SHP77 treated with DMSO at 0.1 percent for 48 hours (cell line): ENCODE results near the gene POMP.

Source experiments
- DNase-seq: peaks from one replicate; lab custom pipeline; 2025; lab: John Stamatoyannopoulos, UW

The POMP gene

GRCh38 chr13:28658796-28659620 is at the start of gene POMP:
Gene POMP (plus strand): TSS chr13:28659130. CDS start chr13:28659185, 55 bp downstream.
- peak; percentile 59 for DNase-seq

DNA sequence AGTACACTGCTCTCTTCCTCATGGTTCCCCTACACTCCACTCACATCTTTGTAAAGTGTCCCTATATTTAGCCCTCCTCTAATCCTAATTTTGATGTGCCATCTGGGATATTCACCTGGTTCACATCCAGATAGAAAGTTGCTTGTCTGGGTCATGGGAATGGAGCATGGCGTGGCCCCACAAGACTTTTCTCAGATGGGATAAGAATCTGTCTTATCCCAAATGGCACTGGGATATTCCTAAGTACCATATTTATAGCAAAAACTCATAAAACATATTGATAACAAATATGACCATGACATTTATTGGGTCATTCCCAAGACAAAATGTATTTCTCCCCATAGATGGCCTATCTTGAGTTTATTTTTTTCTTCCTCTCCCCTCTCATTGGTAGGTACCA is 49.5 kb upstream of the POMP start:
- DNase-seq, result no peak

GRCh38 chr13:28609926-28610325 is 49.0 kb upstream of the POMP start:
- DNase-seq, result no peak

DNA sequence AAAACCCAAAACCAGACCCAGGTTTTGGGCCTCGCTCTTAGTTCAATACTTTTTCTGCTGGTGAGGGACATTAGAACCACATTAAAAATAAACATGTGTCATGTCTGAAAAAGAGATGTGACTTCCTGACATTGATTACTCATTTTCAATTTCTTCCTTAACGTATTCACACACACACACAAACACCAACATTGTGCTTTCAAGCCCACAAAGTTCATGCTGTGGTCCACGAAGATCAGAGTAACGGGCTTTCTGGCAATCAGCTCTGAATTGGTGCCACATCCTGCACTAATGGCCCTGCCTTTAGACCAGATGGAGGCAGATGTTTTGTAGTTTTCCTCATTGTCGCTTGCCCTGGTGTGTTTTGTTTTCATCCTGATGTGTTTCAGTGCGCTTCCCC is 47.9 kb upstream of the POMP start:
- no peak for DNase-seq

DNA sequence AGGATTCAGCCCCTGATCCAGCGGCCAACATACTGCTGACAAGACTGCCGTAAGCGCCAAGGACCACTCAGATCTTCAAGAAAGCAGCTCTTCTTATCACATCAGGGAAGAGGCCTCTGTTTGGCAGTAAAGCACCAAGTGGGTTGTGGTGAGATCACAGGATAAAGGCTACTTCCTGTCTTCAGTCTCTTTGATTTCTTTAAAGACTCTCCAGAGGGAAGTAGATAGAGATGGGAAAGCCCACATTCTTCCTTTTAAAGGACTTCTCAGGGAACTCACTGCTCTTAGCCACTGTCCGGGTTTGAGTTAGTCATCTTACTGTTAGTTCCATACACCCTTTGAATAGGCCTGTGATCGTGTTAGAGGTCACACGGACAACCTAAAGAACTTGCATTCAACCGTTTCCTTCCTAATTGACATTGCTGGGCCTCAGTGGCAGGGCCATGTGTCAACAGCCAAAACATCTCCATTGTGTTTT is 47.2 kb upstream of the POMP start:
- no peak for DNase-seq

GRCh38 chr13:28613562-28613961 is 45.4 kb upstream of the POMP start:
- DNase-seq, result no peak

- no peak for DNase-seq
Measured at GRCh38 chr13:28615916-28616446, 42.9 kb upstream of the POMP start.

GRCh38 chr13:28618230-28618994 is 40.5 kb upstream of the POMP start:
- no peak for DNase-seq

- no peak for DNase-seq
Measured at GRCh38 chr13:28620011-28620830, 38.7 kb upstream of the POMP start.

DNA sequence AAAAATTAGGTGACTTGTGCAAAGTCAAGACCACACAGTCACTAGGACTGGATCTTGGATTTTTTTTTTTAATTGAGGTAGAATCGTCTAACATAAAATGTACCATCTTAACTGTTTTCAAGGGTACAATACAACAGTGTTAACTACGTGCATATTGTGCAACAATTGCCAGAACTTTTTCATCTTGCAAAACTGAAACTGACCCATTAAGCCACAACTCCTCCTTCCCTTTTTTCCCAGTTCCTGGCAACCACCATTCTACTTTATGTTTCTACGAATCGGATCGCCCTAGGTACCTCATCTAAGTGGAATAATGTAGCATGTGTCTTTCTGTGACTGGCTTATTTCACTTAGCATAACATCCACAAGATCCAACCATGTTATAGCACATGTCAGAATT is 37.5 kb upstream of the POMP start:
- DNase-seq, result no peak

DNA sequence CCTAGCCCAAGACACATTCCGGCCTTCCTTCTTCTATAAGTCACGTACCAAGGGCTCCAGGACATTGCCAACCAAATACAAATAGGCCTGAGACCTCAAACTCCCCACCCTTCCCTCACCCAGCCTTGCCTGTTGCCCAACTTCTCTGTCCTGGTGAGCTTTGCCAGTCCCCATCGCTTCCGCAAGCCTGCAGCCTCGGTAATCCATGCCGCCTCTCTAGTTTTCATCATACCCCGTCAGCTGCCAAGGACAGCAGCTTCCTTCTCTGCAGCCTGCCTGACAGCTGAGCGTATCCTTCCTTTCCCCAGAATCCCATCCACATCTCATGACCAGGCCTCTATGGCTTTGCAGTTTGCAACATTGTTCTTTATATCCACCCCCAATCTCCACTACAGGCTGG is 36.6 kb upstream of the POMP start:
- no peak for DNase-seq

DNA sequence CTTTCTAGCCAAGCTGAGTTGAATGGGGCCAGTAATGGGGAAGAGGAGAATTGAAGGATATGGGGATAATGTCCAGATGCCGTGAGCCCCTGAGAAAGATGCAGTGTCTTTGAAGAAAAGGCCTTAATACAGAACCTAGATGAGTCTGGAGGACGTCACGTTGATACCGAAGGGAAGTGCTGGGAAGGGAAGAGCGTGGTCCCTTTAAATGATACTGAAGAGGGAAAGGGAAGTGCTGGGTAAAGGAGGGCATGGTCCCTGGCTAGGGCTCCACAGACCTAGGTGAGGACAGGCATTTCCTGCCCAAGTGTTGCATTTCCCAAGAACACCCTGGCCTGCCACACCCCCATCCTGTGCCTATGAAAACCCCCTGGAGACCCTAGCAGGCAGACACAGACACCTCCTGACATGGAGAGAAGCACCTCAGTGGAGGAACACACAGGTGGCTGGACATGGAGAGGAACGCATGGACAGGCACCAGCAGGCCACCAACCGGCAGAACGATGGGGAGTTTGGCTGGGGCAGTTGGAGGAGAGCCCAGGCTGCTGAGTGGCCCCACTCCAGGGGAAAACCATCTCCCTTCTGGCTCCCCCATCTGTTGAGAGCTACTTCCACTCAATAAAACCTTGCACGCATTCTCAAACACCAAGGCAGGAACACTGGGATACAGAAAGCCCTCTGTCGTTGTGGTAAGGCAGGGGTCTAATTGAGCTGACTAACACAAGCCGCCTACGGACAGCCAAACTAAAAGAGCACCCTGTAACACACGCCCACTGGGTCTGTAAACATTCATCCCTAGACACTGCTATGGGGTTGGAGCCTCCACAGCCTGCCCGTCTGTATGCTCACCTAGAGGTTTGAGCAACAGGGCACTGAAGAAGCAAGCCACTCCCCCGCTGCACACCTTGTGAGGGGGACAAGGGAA is 34.9 kb upstream of the POMP start:
- DNase-seq, result no peak

DNA sequence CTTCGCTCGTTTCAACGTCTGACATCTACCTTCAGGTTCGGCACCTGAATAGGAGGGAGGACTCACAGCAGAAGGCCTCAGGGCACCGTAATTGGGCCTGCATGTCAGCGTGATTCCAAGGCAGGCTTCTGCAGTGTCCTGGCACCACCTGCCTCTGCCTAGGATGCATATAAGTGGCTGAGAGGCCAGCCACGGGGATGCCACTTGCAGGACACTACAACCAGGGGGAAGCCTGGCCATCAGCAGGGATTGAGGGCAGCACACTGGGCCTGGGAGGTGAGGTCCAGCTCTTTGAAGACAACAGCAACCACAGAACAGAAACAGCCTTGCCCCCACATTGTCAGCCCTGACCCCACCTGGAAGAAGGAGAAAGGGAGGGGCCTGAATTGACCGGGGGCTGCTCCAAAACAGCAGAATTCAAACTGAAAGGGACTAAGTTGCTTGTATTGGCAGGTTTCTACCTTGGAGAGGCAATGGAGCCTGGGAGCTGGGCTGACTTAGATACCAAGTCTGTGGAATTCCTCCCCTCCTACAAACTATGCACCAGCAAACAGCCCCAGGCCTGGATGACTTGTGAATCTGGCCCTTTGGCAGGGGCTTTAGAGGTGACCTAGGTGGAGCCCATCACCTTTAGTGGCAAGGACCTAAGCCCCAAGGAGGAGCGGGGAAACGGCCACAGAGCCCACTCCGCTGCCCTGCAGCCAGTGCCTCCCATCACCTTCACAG is 34.1 kb upstream of the POMP start:
- DNase-seq, result no peak

- DNase-seq, result no peak
Measured at GRCh38 chr13:28626266-28626665, 32.7 kb upstream of the POMP start.

GRCh38 chr13:28628241-28628640 is 30.7 kb upstream of the POMP start:
- DNase-seq, result no peak

GRCh38 chr13:28630869-28631268 is 28.1 kb upstream of the POMP start:
- no peak for DNase-seq

DNA sequence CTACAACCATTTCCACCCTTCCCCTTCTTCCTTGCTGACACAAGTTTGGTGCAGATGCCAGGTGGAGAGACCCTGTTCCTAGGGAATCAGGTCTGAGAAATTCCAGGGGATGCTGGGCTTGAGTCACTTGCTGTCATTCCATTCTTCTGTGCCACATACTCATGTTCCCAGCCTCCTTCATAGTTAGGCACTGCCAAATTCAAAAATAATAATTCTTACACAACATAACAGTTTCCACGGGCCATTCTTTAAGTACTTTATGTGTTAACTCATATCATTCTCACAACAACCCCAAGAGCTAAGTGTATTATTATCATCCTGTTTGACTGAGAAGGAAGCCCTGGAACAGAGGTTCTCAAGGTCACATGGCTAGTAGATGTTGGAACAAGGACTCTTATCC is 27.1 kb upstream of the POMP start:
- no peak for DNase-seq

DNA sequence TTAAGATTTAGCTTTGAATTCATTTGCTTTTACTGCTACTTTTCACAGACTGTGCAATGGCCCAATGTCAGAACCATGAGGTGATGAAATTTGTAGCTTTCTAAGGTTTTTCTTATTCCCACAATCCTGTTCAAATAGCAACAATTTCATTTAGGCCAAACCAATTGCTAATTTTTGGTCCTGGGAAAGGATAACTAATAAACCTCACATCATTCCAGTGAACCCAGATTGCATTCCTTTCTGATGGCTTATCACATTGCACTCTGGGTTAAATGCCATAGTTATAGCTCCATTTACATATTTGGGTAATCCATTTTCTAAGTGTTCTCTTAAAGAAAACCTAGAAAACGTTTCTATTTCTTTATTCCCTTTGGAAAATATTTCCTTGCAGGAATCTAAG is 22.9 kb upstream of the POMP start:
- no peak for DNase-seq

GRCh38 chr13:28636677-28637317 is 22.1 kb upstream of the POMP start:
- DNase-seq, result peak; percentile 17
